Cerebellar cortex (tissue), 1 donor: ENCODE data around the gene PSENEN.

ENCODE experiments used
- DNase-seq: peaks from one replicate; pipeline ENCODE4 v3.0.0-alpha.2; 2015; ENCODE audit warnings: low spot score

Gene PSENEN

DNA sequence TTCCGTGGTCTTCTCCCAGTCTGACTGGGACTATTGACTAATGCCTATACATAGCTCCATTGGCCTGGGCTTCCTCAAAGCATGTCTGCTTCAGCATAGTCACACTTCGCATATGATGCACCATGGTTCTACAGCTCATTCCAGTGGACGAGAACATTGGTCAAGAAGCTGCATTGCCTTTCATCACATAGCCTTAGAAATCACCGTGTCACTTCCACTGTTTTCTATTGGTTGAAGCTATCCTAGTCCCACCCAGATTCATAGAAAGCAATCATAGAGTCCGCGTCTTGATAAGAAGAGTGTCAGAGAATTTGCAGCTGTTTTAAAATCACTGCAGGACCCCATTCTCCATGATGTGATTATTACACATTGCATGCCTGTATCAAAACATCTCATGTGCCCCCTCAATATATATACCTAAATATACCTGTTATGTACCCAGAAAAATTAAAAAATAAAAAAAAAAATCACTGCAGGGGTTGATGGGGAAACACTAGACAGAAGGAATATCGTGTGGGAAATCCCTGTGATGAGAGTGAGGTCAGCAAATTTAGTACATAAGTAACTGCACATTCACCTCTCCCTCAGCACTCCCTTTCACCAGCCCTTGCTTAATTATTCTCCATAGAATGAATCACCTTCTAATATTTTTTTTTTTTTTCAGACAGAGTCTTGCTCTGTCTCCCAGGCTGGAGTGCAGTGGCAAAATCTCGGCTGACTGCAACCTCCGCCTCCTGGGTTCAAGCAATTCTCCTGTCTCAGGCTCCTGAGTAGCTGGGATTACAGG, 27.8 kb downstream of the PSENEN start:
- no peak for DNase-seq

DNA sequence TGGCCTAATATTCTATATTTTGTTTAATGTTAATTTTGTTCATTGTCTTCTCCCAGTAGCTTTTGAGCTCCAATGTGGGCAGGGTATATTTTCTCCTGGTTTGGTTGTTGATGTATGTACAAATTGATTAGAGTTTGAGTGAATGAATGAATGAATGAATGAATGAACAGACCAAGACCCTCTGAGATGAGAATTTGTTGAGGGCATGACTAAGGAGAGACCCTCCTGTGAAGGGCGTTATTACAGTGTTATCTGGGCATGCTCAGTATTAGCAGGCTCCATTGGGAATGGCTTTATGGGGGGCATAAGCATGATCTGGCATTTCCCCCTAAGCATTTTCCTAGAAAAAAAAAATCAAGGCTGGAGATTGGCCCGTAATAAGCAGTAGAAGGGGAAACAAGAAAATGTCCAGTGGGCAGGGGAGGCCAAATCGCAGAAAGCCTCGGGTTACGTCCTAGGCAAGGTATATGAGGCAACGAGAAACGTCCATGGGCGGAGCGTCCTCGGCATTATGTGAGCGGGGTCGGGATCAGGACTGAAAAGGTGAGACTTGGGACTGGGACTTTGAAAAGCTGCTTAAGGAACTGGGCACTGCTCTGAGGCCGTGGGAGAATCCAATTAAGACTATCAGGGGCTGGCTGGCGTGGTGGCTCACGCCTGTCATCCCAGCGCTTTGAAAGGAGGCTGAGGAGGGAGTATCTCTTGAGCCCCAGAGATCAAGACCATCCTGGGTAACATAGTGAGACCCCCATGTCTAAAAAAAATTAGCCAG, 29.0 kb downstream of the PSENEN start:
- no peak for DNase-seq

DNA sequence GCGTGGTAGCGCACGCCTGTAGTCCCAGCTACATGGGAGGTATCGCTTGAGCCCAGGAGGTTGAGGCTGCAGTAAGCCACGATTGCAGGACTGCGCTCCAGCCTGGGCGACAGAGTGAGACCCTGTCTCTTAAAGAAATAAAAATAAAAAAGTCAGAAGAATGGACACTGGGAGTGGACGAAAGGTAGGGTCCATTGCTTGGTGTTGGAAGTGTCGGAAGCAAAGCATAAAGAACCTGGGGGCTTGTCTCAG, 29.5 kb downstream of the PSENEN start:
- DNase-seq, result no peak

DNA sequence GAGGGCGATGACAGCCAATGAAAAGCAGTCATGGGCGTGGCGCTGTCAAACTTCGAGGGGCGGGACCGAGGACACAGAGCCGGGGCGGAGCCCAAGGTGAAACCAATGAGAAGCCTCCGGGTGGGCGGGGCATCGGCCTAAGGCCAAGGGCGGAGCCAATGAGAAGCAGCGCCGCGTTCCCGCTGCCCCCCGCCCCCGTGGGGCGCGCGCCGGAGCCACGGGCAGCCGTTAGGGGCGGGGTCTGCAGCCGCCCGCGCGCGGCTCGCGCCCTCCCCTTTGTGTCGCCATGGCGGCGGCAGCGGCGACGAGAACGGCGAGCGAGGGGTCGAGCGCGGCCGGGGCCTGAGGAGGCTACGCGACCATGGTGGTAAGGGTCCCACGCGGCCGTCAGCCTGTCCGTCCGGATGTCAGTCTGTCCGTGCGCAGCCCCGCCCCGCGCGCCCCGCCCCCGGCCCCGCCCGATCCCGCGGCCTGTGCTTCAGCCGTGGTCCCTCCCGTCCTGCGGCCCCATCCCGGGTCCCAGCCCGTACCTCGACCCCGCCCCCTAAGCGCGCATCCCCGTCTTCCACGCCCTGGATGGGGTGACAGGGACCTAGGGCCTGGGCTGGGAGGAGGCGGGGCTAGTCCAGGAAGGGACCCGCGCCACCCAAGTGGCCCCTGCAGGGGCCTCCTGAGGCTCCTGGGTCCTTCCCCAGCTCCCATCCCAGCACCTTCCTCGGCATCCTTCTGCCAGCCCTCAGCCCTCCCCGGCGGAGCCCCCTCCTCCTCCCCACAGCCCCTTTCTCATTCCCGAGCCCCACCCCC, 30.0 kb downstream of the PSENEN start, which contains the start of gene ARHGAP33:
Gene ARHGAP33, plus strand, starts transcription at position 267 of the 804 bp plus-strand sequence. Its CDS starts 95 bp downstream, at position 362.
- peak; percentile 99 for DNase-seq

DNA sequence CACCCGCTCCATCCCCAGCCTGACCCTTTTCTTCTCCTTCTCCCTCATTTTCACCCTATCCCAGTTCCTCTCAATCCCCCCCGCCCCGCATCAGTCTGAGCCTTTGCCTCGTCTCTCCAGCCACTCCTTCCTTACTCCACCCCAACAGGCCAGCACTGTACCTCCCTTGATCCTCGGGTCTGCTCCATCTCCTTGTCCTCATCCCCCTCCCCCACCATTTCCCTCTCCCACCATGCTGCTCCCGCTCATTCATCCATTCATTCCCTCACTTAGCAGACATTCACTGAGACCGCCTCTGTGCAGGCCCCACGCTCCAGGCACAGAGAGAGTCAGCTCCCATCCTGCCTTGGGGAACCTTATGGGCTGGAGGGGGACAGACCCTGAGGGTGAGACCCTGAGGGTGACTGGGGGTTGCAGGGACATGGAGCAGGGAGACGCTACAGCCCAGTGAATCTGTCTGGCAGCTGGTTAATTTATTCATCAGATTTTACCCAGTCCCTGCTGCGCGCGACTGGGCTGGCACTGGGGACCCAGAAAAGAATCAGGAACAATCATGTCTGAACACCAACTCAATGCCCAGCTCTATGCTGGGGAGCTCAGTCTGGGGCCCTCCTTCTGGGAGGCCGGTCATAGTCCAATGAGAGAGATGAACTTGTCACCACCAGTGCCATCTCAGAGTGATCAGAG, 30.8 kb downstream of the PSENEN start:
- DNase-seq, result no peak

DNA sequence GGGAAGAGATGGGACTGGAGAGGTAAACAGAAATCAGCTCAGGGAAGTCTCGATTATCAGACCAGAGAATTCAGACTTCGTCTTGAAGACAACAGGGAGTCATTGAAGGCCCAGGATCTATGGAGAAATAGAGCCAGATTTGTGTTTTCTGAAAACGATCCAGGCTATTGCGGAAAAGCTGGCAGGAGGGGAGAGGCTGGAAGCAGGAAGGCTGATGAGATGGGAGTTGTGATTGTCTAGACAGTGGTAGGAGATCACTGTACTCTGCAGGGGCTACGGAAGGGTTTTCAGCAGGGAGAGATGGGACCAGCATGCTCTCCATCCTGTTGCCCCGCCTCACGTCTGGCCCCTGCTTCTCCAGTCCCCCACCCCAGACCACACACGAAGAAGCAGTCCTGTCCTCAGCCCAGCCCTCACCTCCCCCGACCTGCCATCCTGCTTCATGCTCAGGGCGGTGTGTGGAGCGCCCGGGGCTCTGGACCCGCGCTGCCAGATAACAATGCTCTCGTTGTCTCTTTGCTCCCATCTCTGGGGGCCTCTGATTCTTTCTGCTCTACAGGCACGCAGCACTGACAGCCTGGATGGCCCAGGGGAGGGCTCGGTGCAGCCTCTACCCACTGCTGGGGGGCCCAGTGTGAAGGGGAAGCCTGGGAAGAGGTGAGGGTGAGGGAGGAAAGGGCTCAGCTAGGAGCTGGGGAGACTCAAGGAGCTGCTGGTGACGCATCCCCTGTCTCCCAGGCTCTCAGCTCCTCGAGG, 31.8 kb downstream of the PSENEN start:
- DNase-seq, result no peak

DNA sequence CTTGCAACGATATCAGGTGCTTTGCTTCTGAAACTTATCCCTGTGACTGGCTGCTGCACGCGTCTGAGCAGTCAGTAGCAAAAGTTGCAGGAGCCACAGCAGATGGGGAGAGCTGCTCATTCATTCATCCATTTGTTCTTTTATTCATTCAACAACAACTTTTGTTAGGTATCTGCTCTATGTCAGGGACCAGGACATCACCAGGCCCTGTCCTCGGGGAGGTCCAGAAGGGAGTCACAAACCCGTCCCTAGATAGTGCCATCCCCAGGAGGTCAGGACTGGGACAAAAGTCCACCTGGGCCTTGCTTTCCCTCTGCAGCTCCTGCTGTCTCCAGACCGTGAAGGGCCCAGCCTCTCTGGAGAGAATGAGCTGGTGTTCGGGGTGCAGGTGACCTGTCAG, 32.5 kb downstream of the PSENEN start:
- DNase-seq, result no peak

DNA sequence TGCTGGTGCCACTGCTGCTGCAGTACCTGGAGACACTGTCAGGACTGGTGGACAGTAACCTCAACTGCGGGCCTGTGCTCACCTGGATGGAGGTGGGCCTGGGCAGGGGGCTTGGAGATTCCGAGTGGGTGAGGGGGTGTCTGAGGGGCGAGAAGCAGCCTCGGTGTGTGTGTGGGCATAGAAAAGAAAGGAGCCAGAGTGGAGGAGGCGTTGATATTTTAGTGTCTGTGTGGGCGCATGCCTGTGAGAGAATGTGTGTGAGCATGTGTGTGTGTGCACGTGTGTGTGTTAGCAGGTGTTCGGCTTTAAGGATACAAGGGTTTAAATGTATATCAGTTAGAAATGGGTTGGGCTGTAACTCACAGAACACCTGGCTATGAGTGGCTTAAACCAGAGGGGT, 33.6 kb downstream of the PSENEN start:
- DNase-seq, result no peak

DNA sequence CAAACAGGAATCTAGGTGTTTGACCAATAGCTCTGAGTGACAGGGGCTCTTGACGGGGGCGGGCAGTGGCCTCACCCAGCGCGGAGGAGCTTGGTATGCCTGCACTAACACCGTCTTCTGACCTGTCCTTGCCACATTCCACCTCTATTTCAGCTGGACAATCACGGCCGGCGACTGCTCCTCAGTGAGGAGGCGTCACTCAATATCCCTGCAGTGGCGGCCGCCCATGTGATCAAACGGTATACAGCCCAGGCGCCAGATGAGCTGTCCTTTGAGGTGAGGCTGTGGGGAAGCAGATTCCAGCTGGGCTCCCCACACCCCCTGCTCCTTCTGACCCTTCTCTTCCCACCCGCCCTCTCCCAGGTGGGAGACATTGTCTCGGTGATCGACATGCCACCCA, 34.6 kb downstream of the PSENEN start:
- no peak for DNase-seq

DNA sequence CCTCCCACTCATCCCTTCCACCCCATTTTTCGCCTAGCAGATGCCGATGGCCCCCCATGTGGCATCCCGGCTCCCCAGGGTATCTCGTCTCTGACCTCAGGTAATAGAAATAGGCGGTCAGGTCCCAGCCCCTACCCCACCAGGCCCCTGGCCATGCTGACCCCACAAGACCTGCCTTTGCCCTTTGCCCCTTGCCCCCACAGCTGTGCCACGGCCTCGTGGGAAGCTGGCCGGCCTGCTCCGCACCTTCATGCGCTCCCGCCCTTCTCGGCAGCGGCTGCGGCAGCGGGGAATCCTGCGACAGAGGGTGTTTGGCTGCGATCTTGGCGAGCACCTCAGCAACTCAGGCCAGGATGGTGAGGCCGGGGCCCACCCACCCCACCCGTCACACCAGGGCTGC, 35.3 kb downstream of the PSENEN start:
- no peak for DNase-seq

DNA sequence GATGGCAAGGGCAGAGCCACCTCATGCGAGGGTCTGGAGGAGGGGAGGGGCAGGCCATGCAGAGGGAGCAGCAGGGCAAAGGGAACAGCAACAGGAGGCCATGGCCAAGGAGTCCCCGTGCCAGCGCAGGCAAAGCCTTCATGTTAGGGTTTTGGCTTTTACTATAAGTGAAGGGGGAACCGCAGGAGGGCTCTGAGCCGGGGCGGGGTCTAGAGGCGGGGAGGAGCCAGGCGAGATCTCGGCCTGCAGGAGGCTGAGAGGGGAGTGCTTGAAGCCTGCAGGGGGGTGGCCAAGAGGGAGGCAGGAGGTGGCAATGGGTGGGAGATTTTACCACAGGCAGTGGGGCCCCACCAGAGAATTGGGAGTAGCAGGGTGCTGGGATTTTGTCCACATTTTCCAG, 36.2 kb downstream of the PSENEN start:
- DNase-seq, result no peak

DNA sequence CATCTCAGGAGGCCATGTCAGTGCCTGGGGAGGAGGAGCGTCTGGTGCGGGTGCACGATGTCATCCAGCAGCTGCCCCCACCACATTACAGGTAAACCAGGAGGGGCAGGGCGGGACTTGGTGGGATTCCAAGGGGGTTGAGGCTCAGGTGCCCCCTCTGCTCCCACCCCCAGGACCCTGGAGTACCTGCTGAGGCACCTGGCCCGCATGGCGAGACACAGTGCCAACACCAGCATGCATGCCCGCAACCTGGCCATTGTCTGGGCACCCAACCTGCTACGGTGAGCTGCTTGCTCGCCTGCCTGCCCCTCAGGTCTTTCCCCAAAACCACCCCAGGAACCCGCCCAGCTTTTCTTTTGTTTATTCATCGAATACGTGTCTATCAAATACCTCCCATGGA, 37.1 kb downstream of the PSENEN start:
- no peak for DNase-seq

DNA sequence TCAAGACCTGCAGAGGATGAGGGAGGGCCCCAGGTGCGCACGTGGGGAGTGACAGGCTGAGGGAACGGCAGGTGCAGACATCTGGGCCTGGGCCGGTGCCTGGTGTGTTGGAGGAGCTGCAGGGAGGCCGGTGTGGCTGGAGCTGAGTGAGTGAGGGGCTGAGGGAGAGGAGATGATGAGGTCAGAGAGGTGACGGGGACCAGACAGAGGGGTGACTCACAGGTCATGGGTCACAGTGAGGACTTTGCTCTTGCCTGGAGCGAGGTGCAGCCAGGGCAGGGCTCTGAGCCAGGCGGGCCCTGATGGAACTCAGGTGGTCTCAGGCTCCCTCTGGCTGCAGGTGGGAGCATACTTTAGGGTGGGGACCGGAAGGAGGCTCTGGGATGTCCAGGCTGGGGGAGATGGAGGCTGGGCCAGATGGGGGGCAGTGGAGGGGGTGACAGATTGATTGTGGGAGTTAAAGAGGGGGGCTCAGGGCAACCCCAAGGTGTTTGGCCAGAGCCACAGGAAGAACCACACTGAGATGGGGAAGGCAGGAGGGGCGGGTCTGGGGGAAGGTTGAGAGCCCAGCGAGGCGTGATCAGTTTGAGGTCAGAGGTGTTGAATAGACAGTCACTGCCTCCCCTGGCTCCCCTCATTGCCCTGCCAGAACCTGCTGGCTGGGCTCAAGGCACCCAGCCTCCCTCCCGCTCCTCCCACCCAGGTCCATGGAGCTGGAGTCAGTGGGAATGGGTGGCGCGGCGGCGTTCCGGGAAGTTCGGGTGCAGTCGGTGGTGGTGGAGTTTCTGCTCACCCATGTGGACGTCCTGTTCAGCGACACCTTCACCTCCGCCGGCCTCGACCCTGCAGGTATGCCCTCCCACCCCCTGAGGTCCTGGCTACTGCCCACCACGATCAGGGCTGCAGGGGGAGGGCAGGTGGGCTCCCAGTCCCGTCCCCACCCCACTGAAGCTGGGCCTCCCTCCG, 38.3 kb downstream of the PSENEN start:
- DNase-seq, result no peak

DNA sequence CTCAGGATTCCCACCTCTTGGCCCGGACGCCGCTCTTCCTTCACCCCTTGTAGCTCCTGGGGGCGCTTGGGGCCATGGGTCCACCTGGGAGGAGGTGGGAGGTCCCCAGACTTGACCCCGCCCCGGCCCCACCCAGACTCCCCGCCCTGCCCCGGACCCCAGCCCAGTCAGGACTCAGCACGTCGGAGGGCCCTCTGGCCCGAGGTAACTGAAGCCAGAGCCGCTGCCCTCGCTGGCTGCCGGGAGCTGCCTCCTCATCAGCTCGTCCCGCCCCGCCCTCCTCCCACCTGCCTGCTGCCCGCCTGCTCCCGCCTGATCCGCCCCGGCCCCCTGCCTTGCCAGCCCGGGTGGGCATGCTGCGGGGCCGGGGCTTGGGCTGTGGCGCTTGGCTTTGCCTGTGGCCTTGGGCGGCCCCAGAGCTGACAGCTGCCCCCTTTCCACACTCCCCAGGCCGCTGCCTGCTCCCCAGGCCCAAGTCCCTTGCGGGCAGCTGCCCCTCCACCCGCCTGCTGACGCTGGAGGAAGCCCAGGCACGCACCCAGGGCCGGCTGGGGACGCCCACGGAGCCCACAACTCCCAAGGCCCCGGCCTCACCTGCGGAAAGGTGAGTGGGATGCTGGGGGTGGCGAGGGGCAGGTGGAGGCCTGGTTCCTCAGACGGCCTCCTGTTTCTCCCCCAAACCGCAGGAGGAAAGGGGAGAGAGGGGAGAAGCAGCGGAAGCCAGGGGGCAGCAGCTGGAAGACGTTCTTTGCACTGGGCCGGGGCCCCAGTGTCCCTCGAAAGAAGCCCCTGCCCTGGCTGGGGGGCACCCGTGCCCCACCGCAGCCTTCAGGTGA, 39.3 kb downstream of the PSENEN start:
- no peak for DNase-seq

DNA sequence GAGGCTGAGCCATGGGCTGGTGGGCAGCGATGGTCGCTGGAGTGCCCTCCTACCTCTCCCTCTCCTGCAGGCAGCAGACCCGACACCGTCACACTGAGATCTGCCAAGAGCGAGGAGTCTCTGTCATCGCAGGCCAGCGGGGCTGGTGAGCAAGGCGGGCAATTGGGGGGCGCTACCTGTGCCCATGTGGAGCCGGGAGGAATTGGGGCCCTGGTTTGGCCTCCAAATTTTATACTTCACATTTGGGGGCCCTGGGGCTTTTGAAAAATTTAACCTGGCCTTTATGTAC, 39.8 kb downstream of the PSENEN start:
- no peak for DNase-seq

DNA sequence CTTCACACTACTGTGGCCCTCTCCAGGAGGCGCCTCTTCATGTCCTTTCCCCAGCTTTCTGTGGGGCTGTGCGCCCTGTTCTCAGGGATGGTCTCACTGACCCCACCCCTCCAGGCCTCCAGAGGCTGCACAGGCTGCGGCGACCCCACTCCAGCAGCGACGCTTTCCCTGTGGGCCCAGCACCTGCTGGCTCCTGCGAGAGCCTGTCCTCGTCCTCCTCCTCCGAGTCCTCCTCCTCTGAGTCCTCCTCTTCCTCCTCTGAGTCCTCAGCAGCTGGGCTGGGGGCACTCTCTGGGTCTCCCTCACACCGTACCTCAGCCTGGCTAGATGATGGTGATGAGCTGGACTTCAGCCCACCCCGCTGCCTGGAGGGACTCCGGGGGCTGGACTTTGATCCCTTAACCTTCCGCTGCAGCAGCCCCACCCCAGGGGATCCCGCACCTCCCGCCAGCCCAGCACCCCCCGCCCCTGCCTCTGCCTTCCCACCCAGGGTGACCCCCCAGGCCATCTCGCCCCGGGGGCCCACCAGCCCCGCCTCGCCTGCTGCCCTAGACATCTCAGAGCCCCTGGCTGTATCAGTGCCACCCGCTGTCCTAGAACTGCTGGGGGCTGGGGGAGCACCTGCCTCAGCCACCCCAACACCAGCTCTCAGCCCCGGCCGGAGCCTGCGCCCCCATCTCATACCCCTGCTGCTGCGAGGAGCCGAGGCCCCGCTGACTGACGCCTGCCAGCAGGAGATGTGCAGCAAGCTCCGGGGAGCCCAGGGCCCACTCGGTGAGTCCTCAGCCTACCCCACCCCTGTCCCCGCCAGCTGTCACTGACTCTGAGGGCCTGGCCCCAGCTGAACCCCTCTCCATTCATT, 41.1 kb downstream of the PSENEN start:
- DNase-seq, result no peak

DNA sequence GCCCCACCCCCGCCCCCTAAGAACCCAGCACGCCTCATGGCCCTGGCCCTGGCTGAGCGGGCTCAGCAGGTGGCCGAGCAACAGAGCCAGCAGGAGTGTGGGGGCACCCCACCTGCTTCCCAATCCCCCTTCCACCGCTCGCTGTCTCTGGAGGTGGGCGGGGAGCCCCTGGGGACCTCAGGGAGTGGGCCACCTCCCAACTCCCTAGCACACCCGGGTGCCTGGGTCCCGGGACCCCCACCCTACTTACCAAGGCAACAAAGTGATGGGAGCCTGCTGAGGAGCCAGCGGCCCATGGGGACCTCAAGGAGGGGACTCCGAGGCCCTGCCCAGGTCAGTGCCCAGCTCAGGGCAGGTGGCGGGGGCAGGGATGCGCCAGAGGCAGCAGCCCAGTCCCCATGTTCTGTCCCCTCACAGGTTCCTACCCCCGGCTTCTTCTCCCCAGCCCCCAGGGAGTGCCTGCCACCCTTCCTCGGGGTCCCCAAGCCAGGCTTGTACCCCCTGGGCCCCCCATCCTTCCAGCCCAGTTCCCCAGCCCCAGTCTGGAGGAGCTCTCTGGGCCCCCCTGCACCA, 41.9 kb downstream of the PSENEN start:
- DNase-seq, result no peak

DNA sequence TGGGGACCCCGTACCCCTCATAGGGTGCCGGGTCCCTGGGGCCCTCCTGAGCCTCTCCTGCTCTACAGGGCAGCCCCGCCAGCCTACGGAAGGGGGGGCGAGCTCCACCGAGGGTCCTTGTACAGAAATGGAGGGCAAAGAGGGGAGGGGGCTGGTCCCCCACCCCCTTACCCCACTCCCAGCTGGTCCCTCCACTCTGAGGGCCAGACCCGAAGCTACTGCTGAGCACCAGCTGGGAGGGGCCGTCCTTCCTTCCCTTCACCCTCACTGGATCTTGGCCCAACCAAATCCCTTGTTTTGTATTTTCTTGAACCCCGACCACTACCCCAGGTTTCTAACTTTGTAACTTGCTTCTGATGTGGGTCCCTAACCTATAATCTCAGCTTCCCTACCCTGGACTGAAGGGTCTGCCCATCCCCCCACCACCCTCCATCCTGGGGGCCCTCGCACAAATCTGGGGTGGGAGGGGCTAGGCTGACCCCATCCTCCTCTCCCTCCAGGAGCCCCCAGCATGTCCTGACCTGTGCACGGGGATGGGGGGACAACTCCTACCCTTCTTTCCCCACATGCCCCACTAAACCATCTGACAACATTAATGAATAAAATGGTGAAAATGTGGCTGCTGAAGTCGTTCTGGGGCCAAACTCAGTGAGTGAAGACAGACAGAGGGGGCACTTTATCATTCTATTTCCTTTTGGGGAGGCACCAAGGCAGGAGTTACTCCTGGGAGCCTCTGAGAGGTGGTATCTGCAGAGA, 42.9 kb downstream of the PSENEN start:
- DNase-seq, result no peak
